Natural killer cell (primary cell): Measurements from ENCODE around the gene KLK4. TPM values are rescaled to one million over a fixed set of nuclear protein-coding genes. Genes with fewer than 3 reads are reported as not detected.

ENCODE experiments used
- ATAC-seq, 3 donors: fragments of 150-1000 bp in 2 of 3; fragments of 200-7000 bp in 1 of 3; cut with Tn5 transposase; 1 replicate in 1 of 3; 2 replicates in 2 of 3; pipeline ENCODE4 v1.10.0; 2021; ENCODE audit warnings: mild to moderate bottlenecking in 2 of 3, moderate library complexity in 2 of 3
- DNase-seq, 2 donors: peaks; one replicate each; pipeline versions ENCODE4 v3.0.0 to v3.0.0-alpha.2; 2013 to 2021; ENCODE audit warnings: mixed read lengths in 1 of 2
- H3K27ac ChIP-seq: one replicate; pipeline ENCODE4 v1.5.1; 2013; ENCODE audit warnings: mild to moderate bottlenecking, low read length
- H3K27me3 ChIP-seq: one replicate; pipeline ENCODE4 v1.6.1; 2013; ENCODE audit warnings: low read length; ENCODE audit not compliant: control insufficient read depth, insufficient read depth
- H3K36me3 ChIP-seq: one replicate; pipeline ENCODE4 v1.6.1; 2013; ENCODE audit warnings: low read length; ENCODE audit not compliant: control insufficient read depth, insufficient read depth
- H3K4me1 ChIP-seq: one replicate; pipeline ENCODE4 v1.6.1; 2013; ENCODE audit warnings: low read length; ENCODE audit not compliant: control insufficient read depth, insufficient read depth
- H3K4me3 ChIP-seq: one replicate; pipeline ENCODE4 v1.5.1; 2013; ENCODE audit warnings: low read length
- H3K9me3 ChIP-seq: one replicate; pipeline ENCODE4 v1.6.1; 2013; ENCODE audit warnings: low read length; ENCODE audit not compliant: control insufficient read depth, insufficient read depth
- H3K27ac Mint-ChIP-seq, 2 donors: one replicate each; pipeline ENCODE4 v1.8.0; 2022; ENCODE audit warnings: mild to moderate bottlenecking in 2 of 2, mixed read lengths in 2 of 2, moderate library complexity in 1 of 2
- H3K27me3 Mint-ChIP-seq, 2 donors: one replicate each; pipeline ENCODE4 v1.8.0; 2022; ENCODE audit warnings: low read depth in 2 of 2, mixed read lengths in 2 of 2
- H3K36me3 Mint-ChIP-seq: one replicate; pipeline ENCODE4 v1.8.0; 2022; ENCODE audit warnings: mixed read lengths
- H3K4me1 Mint-ChIP-seq, 2 donors: one replicate each; pipeline ENCODE4 v1.8.0; 2022; ENCODE audit warnings: mixed read lengths in 2 of 2
- H3K4me3 Mint-ChIP-seq: one replicate; pipeline ENCODE4 v1.8.0; 2022; ENCODE audit warnings: mild to moderate bottlenecking, moderate library complexity, mixed read lengths
- H3K9me3 Mint-ChIP-seq, 2 donors: one replicate each; pipeline ENCODE4 v1.8.0; 2022; ENCODE audit warnings: mixed read lengths in 2 of 2
- CTCF ChIP-seq: fragments of 200-600 bp; IDR thresholded peaks from one replicate; pipeline ENCODE4 v1.8.0; 2022; ENCODE audit warnings: antibody characterized with exemption
- WGBS: methylation state at CpG from one replicate; pipeline ENCODE4 v1.1.7; 2013; ENCODE audit warnings: missing lambda C conversion rate; ENCODE audit not compliant: insufficient coverage; 5-methylcytosine and 5-hydroxymethylcytosine counted together
- intact Hi-C: fragments of 100-400 bp; cut with micrococcal nuclease; formaldehyde crosslinking; loops from one replicate; pipeline ENCODE4 v1.14.2; 2022
- total RNA-seq, 4 donors: library from RNA; stranded (reverse); fragments of 120-200 nt in 1 of 4; gene quantifications; one replicate each; pipeline versions ENCODE4 v1.2.3 to v1.2.4, GENCODE V29; 2013 to 2022

The KLK4 gene
- total RNA-seq, 3 donors from 2014 or later (not counting 1 experiment from before 2014, with no cell fraction given), result not detected

- H3K4me3 ChIP-seq, result no peak within 1 kb of the TSS
- H3K27ac ChIP-seq, result no peak within 1 kb of the TSS
- no peaks in the 10 kb centered on the region for H3K36me3 ChIP-seq
- no peaks in the 10 kb centered on the region for H3K9me3 ChIP-seq
- no peak within 1 kb of the TSS for H3K4me3 Mint-ChIP-seq
- no peaks in the 10 kb centered on the region for H3K9me3 Mint-ChIP-seq
- no peak for TF ChIP-seq CTCF
- intact Hi-C loops, result no loop called here
- no peaks in the 10 kb centered on the region for H3K36me3 Mint-ChIP-seq
- H3K27me3 ChIP-seq, result no peaks in the 10 kb centered on the region
- WGBS, result 28% methylated on average over 7 of the region's 7 CpGs
- ATAC-seq (no peak), DNase-seq (no peak)
- no peaks in the 10 kb centered on the region for H3K4me1 ChIP-seq
- H3K27ac Mint-ChIP-seq, result no peak within 1 kb of the TSS
- peaks cover 0 to 6% of the 10 kb centered on the region in 2 donors for H3K4me1 Mint-ChIP-seq
- peaks cover 0 to 16% of the 10 kb centered on the region in 2 donors for H3K27me3 Mint-ChIP-seq
Observed at GRCh38 chr19:50952910-50953309, 41.7 kb upstream of the KLK4 start, which contains the start of gene KLK5. KLK5 (minus strand) TSS chr19:50953038; CDS start chr19:50952657, 381 bp downstream.

GRCh38 chr19:50949861-50950260 is 38.7 kb upstream of the KLK4 start:
- H3K4me1 Mint-ChIP-seq, result peaks cover 0 to 6% of the 10 kb centered on the region in 2 donors
- no peak overlapping the region for H3K27ac Mint-ChIP-seq
- no peaks in the 10 kb centered on the region for H3K9me3 ChIP-seq
- no peaks in the 10 kb centered on the region for H3K36me3 Mint-ChIP-seq
- H3K4me3 Mint-ChIP-seq, result no peak overlapping the region
- TF ChIP-seq CTCF, result no peak
- intact Hi-C loops, result no loop called here
- no peaks in the 10 kb centered on the region for H3K27me3 ChIP-seq
- peaks cover 7 to 17% of the 10 kb centered on the region in 2 donors for H3K27me3 Mint-ChIP-seq
- no peak overlapping the region for H3K4me3 ChIP-seq
- no peak for ATAC-seq
- 66% methylated on average over 19 of the region's 19 CpGs for WGBS
- no peak for DNase-seq
- no peaks in the 10 kb centered on the region for H3K4me1 ChIP-seq
- no peaks in the 10 kb centered on the region for H3K9me3 Mint-ChIP-seq
- H3K36me3 ChIP-seq, result no peaks in the 10 kb centered on the region
- H3K27ac ChIP-seq, result no peak overlapping the region

- no peak overlapping the region for H3K4me3 ChIP-seq
- Mint-ChIP-seq H3K9me3 (peaks cover 0 to 2% of the 10 kb centered on the region in 2 donors), H3K4me1 (peaks cover 0 to 6% of the 10 kb centered on the region in 2 donors), H3K27me3 (peaks cover 7 to 21% of the 10 kb centered on the region in 2 donors), H3K4me3 (no peak overlapping the region), H3K36me3 (no peaks in the 10 kb centered on the region), H3K27ac (no peak overlapping the region)
- no peak for ATAC-seq
- no peak for TF ChIP-seq CTCF
- no peak for DNase-seq
- no peaks in the 10 kb centered on the region for H3K27me3 ChIP-seq
- H3K36me3 ChIP-seq, result no peaks in the 10 kb centered on the region
- H3K9me3 ChIP-seq, result no peaks in the 10 kb centered on the region
- intact Hi-C loops, result no loop called here
- H3K4me1 ChIP-seq, result no peaks in the 10 kb centered on the region
- WGBS, result 77% methylated on average over 4 of the region's 4 CpGs
- H3K27ac ChIP-seq, result no peak overlapping the region
Observed at GRCh38 chr19:50947123-50947522, 35.9 kb upstream of the KLK4 start.

GRCh38 chr19:50944795-50945194 is 33.6 kb upstream of the KLK4 start:
- no peaks in the 10 kb centered on the region for H3K27me3 ChIP-seq
- no peaks in the 10 kb centered on the region for H3K4me1 ChIP-seq
- no peak overlapping the region for H3K27ac ChIP-seq
- Mint-ChIP-seq H3K9me3 (peaks cover 0 to 4% of the 10 kb centered on the region in 2 donors), H3K27ac (no peak overlapping the region), H3K4me1 (no peaks in the 10 kb centered on the region), H3K27me3 (peaks cover 11 to 16% of the 10 kb centered on the region in 2 donors), H3K36me3 (no peaks in the 10 kb centered on the region), H3K4me3 (no peak overlapping the region)
- 61% methylated on average over 4 of the region's 4 CpGs for WGBS
- no peaks in the 10 kb centered on the region for H3K9me3 ChIP-seq
- intact Hi-C loops, result no loop called here
- no peak for TF ChIP-seq CTCF
- ATAC-seq (no peak), DNase-seq (no peak)
- no peaks in the 10 kb centered on the region for H3K36me3 ChIP-seq
- no peak overlapping the region for H3K4me3 ChIP-seq
